ENCODE data around the gene FER. TPM values are rescaled to one million over a fixed set of nuclear protein-coding genes. Genes with fewer than 3 reads are reported as not detected.

FER gene
- total RNA-seq, 1 donor from 2014 or later = 13.4 TPM

DNA sequence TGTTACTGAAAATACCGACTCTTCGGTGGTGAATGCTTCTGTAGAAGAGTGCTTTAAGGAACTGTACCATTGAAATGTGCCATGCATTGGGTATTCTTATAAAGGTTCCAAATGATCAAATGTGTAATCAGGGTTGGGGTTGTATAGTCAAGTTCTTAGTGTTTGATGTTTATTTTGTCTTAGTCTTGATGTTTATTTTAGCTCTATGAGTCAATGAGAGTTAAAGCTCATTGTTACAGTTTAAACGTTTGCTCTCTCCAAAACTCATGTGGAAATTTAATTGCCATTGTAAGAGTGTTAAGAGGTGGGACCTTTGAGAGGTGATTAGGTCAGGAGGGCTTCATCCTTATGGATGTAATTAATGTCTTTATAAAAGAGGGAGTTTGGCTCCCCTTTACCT, 153.0 kb downstream of the FER start:
- Histone ChIP-seq H3K27ac (replicated peaks) (no peak overlapping the region), H3K4me1 (no peaks in the 10 kb centered on the region), H3K27me3 (ENCODE audit: low read depth) (no peaks in the 10 kb centered on the region), H3K9me3 (replicated peaks) (no peaks in the 10 kb centered on the region), H3K4me3 (no peak overlapping the region), H3K36me3 (peaks cover 12% of the 10 kb centered on the region)
- DNase-seq = no peak
- intact Hi-C loops (cut with micrococcal nuclease) = no loop called here
- TF ChIP-seq, protein P1, sequence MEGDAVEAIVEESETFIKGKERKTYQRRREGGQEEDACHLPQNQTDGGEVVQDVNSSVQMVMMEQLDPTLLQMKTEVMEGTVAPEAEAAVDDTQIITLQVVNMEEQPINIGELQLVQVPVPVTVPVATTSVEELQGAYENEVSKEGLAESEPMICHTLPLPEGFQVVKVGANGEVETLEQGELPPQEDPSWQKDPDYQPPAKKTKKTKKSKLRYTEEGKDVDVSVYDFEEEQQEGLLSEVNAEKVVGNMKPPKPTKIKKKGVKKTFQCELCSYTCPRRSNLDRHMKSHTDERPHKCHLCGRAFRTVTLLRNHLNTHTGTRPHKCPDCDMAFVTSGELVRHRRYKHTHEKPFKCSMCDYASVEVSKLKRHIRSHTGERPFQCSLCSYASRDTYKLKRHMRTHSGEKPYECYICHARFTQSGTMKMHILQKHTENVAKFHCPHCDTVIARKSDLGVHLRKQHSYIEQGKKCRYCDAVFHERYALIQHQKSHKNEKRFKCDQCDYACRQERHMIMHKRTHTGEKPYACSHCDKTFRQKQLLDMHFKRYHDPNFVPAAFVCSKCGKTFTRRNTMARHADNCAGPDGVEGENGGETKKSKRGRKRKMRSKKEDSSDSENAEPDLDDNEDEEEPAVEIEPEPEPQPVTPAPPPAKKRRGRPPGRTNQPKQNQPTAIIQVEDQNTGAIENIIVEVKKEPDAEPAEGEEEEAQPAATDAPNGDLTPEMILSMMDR (IDR thresholded peaks at IDR 0.05; ENCODE audit: borderline replicate concordance) = no peak

DNA sequence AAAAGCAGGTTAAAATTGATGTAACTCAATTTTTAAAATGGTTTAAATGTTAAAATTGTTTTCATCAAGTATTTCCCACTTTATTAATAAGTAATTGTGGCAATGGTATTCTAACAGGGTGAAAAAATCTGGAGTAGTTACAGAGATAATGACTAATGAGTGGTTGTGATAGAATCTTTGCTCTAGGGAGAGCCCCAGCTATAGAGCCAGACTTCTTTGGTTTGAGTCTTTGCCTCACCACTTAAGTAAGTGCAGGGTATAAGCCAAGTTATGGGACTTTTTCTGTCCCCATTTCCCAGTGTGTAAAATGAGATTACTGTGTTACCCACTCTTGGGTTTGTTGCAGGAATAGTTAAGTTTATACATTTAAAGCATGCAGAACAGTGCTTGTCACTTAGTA, 158.1 kb downstream of the FER start:
- Histone ChIP-seq H3K9me3 (replicated peaks) (peaks cover 4% of the 10 kb centered on the region), H3K27me3 (ENCODE audit: low read depth) (no peaks in the 10 kb centered on the region), H3K4me1 (no peaks in the 10 kb centered on the region), H3K36me3 (no peaks in the 10 kb centered on the region), H3K27ac (replicated peaks) (no peak overlapping the region), H3K4me3 (no peak overlapping the region)
- intact Hi-C loops (cut with micrococcal nuclease) = no loop called here
- TF ChIP-seq, protein P1 (IDR thresholded peaks at IDR 0.05; ENCODE audit: borderline replicate concordance) = no peak
- DNase-seq = no peak

DNA sequence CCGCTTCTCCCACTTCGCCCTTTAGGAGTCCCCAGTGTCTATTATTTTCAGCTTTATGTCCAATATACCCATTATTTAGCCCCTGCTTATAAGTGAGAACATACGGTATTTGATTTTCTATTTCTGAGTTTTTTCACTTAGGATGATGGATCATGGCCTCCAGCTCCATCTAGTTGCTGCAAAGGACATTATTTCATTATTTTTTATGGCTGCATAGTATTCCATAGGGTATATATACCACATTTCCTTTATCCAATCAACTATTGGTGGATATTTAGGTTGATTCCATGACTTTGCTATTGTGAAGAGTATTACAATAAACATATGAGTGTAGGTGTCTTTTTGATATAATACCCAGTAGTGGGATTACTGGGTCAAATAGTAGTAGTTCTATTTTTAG, 162.9 kb downstream of the FER start:
- Histone ChIP-seq H3K4me3 (no peak overlapping the region), H3K27ac (replicated peaks) (no peak overlapping the region), H3K9me3 (replicated peaks) (peaks cover 4% of the 10 kb centered on the region), H3K27me3 (ENCODE audit: low read depth) (no peaks in the 10 kb centered on the region), H3K36me3 (no peaks in the 10 kb centered on the region), H3K4me1 (no peaks in the 10 kb centered on the region)
- TF ChIP-seq, protein P1 (IDR thresholded peaks at IDR 0.05; ENCODE audit: borderline replicate concordance) = no peak
- DNase-seq = no peak
- intact Hi-C loops (cut with micrococcal nuclease) = no loop called here

DNA sequence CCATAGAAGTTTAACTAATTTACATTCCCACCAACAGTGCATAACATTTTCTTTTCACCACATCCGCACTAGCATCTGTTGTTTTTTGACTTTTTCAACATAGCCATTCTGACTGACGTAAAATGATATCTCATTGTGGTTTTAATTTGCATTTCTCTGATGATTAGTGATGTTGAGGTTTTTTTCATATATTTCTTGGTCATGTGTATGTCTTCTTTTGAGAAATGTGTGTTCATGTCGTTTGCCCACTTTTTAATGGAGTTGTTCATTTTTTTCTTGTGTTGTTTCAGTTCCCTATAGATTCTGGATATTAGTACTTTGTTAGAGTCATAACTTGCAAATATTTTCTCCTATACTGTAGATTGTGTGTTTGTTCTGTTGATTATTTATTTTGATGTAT, 163.4 kb downstream of the FER start:
- Histone ChIP-seq H3K4me3 (no peak overlapping the region), H3K27me3 (ENCODE audit: low read depth) (no peaks in the 10 kb centered on the region), H3K27ac (replicated peaks) (no peak overlapping the region), H3K4me1 (no peaks in the 10 kb centered on the region), H3K36me3 (no peaks in the 10 kb centered on the region), H3K9me3 (replicated peaks) (peaks cover 4% of the 10 kb centered on the region)
- DNase-seq = no peak
- intact Hi-C loops (cut with micrococcal nuclease) = no loop called here
- TF ChIP-seq, protein P1 (IDR thresholded peaks at IDR 0.05; ENCODE audit: borderline replicate concordance) = no peak

DNA sequence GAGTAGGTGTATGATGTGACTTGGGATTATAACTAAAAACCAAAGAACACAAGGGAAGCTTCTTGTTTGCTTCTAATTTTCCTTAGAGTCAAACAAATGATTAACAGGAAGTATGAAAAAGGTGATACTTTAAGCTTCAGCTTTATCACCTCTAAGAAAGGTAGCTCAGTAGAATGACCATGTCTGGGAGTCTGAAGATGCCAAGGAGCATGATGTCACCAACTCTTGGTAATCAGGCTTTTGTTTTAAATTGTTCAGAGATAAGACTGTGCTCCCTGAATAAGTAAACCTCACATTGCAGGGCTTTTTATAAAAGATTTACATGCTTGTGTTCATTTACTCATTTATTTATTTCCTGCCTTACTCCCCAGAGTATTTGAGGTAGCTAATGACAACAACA, 169.9 kb downstream of the FER start:
- no peak for DNase-seq
- Histone ChIP-seq H3K9me3 (replicated peaks) (no peaks in the 10 kb centered on the region), H3K27ac (replicated peaks) (no peak overlapping the region), H3K36me3 (no peaks in the 10 kb centered on the region), H3K4me1 (peaks cover 3% of the 10 kb centered on the region), H3K4me3 (no peak overlapping the region), H3K27me3 (ENCODE audit: low read depth) (no peaks in the 10 kb centered on the region)
- intact Hi-C loops (cut with micrococcal nuclease) = no loop called here
- TF ChIP-seq, protein P1 (IDR thresholded peaks at IDR 0.05; ENCODE audit: borderline replicate concordance) = no peak

All from left ventricle myocardium inferior (tissue), 1 donor.